ENCODE data around the gene ST8SIA1.

Gene ST8SIA1

GRCh38 chr12:22231078-22231477, 103.4 kb downstream of the ST8SIA1 start:
- DNase-seq: no peak

- DNase-seq: no peak
Observed at GRCh38 chr12:22230280-22230794, 104.2 kb downstream of the ST8SIA1 start.

DNA sequence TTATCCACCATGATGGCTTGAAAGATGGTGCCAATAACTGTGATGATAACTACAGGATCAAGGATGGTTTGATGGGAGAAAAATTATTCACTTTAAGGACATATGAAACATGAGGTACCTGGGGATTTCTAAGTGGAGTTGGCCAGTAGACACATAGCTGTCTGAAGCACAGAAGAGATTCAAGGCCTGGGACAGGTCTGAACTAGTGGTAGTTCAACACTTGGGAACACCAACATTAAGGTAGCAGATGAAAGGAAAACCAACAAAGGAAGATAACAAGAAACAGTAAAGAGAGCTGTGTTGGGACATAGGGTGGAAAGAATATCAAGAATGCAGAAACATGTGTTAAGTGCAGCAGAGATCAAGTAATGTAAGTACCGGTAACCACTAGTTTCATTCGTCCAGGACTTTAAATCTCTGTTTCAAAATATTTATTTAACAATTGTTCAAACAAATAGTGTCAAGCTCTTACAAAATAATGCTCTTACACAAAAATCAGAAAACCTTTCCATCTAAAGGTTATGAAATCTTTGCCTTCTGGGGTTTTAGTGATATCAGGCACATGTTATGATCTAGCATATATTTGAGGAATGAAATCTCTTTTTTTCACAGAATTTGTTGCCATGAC, 104.7 kb downstream of the ST8SIA1 start:
- DNase-seq: no peak

DNA sequence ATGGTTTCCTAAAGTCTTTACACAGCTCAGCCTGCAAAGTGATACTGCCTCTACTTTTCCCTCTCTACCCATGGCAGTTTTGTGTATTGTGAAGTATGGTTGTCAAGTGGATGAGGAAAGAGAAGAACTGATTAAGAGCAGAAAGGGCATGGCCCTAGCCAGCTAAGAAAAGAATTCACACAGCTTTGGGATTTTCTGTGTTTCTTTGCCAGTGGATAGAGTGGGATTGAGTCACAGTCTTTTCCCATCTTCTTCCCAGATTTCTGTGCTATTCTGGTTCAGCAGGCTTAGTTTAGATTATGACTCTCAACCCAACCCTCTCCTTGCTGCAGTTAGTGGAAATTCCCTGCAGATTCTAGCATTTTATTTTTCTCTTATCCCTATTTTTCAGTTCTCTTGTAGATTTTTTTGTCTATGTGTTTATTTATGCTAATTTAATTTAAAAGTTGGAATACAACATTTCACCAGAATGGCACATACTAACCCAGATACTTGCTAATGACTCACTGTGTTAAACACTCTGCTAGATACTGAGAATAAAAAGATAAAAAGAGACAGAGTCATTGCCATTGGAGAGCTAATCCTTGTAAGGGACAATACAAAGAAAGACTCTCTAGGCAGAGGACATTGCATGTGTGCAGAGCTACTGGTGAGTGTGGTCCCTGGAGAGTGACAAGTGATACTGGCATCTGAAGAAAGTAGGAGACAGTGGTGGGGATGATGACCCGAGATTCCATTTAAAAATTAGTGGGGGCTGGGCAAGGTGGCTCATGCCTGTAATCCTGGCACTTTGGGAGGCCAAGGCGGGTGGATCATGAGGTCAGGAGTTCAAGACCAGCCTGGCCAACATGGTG, 106.3 kb downstream of the ST8SIA1 start:
- no peak for DNase-seq

- DNase-seq: no peak
Observed at GRCh38 chr12:22223356-22223755, 111.2 kb downstream of the ST8SIA1 start.

GRCh38 chr12:22217556-22217955, 117.0 kb downstream of the ST8SIA1 start:
- DNase-seq: no peak

GRCh38 chr12:22215467-22216253, 118.8 kb downstream of the ST8SIA1 start:
- DNase-seq: no peak

DNA sequence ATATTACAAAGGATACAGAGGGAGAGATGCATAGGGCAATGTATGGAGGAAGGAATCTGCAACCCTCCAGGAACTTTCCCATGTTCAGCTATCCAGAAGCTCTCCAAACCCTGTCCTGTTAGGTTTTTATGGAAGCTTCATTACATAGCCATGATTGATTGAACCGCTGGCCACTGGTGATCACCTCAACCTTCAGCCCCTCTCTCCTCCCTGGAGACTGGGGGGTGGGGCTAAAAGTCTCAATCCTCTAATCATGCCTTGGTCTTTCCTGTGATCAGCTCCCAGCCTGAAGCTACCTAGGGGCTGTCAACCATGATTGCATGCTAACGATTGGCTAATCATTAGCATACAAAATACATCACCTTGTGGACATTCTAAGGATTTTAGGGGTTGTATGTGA, 123.4 kb downstream of the ST8SIA1 start:
- DNase-seq: no peak

- DNase-seq: no peak
Observed at GRCh38 chr12:22209422-22209821, 125.1 kb downstream of the ST8SIA1 start.

GRCh38 chr12:22206111-22206728, 128.3 kb downstream of the ST8SIA1 start:
- DNase-seq: no peak

DNA sequence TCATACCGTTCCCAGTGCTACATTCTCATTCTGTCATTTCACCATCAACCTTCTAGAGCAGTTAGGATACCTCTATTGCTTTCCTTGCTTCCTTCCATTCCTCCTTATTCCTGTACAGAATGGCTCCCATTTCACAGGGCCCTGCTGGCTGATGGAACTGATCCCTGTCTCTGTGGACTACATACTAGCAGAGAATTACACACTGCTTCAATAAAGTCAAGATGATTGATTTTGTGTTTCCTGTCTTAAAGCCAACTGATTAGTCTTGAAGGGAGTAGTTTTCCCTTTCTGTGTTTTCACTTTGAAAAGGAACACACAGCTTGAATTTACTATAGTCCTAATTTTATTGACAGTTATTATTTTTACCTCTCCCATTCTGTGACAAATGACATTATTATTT, 130.1 kb downstream of the ST8SIA1 start:
- no peak for DNase-seq

DNA sequence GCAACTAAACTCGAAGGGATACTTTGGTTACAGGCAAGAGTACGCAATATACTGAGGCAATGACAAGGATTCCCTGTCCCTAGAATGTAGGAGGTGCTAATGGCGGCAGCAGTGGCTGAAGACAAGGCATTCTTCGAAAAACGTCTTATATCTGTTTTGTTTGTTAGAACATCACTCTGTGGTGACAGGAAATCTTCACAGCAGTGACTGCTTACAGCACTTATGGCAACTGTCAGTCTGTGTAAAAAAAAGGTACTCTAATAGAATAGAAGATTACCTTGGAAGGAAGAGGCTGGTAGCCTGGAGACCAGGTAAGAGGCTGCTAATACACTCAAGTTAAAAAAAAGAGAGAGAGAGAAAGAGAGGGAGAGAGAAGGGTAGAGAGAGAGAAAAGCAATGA, 131.7 kb downstream of the ST8SIA1 start:
- DNase-seq: no peak

DNA sequence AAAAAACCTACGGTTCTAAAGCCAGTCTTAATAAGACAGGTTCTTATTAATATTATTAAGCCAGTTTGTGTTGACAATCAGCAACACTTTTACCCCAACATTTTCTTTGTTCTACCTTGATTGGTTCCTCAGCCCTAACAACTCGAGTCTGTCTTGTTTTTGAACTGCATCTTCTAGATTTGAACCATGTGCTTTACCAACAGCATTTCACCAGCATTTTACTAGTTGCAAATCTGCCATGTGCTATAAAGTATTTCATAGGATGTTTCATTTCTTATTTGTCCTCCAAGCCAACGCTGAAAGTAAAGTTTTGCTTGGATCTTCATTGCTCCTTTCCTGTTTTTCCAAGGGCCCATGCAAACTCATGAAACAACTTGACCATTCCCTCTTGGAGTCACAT, 133.4 kb downstream of the ST8SIA1 start:
- DNase-seq: no peak

DNA sequence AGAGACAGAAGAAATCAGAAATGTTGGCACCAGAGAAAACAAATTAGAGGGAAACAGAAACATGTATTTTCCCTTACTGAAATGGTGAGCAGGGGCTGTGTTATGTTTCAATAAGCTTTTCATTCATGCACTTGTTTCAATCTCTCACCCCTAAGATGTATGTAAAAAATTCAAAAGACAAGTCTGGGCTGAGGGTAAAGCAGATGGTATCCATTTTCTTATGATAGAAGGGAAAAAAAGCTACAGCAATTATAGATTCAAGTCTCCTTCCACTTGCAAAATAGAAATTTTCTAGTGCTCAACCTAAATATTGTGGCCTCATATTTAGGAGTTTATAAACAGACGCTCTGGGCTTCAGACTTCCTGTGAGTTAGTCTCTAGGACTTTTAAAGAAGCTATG, 138.3 kb downstream of the ST8SIA1 start:
- DNase-seq: no peak

DNA sequence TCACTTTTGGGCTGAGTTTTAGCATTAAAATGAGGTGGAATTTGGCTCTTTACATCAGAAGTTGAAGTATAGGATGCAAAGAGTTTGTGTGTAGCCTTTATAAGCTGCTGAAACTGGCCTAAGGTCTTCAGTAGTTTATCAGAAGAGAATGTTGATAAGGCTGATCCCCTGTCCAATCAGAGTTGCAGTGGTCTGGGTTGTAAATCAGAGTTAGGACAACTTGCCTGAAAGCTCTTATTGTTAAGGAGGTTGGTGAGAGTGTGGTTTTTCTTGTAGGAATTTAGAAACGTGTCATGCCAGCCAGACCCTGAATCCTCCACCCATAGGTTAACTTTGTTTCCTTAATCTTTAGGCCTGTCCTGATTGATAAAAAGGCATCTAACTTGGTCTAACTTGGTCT, 143.5 kb downstream of the ST8SIA1 start:
- no peak for DNase-seq

DNA sequence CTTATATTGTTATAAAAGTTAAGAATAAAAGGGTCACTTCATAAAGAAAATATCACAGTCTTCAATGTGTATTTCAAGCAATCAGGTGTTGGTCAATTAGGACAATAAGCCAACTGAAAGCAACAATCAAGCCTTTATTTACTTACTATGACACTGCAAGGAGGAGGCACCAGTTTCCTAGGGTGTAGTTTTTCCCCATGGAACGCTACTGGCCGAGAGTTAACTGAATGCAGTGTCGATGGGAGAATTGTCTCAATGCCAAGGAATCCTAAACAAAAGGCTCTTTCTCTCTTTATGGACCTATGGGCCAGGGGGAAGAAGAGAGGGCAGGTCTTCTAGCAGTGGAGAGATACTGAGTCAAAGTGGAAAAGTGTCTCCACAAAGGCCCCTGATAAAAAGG, 146.1 kb downstream of the ST8SIA1 start:
- no peak for DNase-seq

DNA sequence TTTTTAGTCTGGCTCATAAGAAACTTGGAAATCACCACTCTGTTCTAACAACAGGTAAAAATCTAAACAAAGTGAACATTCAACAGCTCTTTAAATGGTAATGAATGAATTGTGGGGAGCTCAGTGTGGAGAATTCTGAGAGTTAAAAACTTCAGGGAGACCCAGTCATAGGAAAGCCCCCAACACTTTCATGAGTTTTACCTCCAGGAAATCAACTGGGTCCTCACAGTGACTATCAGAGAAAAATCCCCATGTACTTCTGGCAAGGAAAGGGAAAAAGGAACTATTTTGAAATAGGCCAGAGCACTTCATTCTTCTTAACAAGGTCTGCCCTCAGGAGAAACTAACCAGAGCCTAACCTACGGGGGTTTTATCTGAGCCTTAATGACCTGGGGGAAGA, 153.8 kb downstream of the ST8SIA1 start:
- DNase-seq: no peak

- DNase-seq: no peak
Observed at GRCh38 chr12:22173177-22173576, 161.3 kb downstream of the ST8SIA1 start.

DNA sequence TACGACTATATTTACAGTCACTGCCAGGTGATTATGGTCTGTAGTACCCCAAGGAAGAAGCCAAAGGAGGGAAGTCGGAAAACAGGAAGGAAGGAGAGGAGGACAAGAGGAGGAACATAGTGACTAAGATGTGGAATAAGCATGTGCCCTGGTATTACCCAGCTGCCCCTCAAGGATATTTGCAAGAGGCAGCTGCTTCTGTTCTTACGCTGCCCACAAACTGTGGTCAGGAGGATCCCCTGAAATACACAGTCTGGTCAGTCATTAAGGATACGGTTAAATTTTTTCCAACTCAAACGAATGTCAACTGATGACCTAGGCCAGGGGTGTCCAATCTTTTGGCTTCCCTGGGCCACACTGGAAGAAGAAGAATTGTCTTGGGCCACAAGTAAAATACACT, 162.0 kb downstream of the ST8SIA1 start:
- DNase-seq: no peak

DNA sequence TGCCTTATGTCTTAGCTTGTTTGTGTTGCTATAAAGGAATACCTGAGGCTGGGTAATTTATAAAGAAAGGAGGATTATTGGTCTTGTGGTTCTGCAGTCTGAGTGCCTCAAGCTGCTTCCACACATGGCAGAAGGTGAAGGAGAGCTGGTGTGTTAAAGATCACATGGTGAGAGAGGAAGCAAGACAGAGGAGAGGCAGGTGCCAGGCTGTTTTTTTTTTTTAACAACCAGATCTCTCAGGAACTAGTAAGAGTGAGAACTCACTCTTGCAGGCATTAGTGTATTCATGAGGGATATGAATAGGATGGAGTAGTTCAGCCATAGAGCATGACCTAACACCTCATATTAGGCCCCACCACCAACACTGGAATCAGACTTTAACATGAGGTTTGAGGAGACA, 165.1 kb downstream of the ST8SIA1 start:
- no peak for DNase-seq

GRCh38 chr12:22164139-22164538, 170.4 kb downstream of the ST8SIA1 start:
- no peak for DNase-seq

DNA sequence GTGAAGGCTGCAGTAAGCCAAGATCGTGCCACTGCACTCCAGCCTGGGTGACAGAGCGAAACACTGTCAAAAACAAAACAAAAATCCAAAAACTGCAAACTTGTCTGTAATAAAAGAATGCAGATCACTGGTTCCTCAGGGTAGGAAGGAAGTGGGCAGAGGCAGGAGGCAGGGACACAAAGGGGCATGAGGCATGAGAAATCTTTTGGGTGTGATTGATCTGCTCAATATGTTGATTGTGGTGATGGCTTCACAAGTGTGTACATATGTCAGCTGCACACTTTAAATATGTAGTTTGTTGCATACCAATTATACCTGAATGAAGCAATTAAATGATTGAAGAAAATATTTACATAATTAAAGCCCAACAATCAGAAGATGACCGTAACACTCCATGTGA, 170.9 kb downstream of the ST8SIA1 start:
- DNase-seq: no peak

DNA sequence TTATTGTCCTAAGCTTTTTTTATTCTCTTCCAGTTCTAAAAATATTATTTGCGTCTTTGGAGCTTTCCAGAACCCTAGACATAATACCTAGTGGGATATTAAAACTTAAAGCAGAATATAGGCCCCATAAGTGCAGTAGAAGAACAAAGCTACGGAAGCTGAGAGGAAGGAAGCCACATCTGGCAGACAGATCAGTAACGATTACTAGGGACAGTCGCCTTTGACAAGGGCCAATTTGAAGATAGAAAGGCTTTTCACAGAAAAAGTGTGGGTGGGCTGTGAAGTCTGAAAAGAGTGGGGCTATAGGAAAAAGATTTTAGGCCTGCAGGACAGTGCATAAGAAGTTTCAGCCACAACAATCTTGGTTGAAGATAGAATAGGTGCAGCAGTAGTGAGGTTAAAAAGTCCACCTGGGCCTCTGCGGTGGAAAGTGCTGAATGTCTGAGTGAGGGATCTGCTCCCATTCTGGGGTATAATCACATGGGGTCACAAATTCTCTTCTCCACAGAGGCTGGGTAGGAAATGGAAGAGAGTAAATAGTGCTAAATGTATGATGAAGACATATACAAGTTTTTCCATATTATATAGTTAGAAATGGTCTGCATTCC, 174.0 kb downstream of the ST8SIA1 start:
- DNase-seq: no peak

Data from NCI-H1436 (cell line).